Prostate gland (tissue), 2 donors: ENCODE measurements around the gene BZW2. TPM values are rescaled to one million over a fixed set of nuclear protein-coding genes. Genes with fewer than 3 reads are reported as not detected.
"Not testable (repeated sequence)": the region's sequence is repeated elsewhere in the genome, so short reads cannot be mapped to it uniquely, and the experiment has no call there.

Experiments
- DNase-seq: peaks from one replicate; pipeline ENCODE4 v3.0.0-alpha.2; 2019; ENCODE audit warnings: low spot score
- H3K27ac ChIP-seq, 2 donors: fragments of 200-600 bp; sonication (generic); 2 replicates each; pipeline ENCODE4 v1.5.1; 2017 to 2019
- H3K27me3 ChIP-seq: fragments of 200-600 bp; sonication (generic); replicated peaks from 2 replicates; pipeline ENCODE4 v1.5.1; 2019; ENCODE audit not compliant: insufficient read depth
- H3K36me3 ChIP-seq, 2 donors: fragments of 200-600 bp; sonication (generic); 1 replicate in 1 of 2; 2 replicates in 1 of 2; pipeline versions ENCODE4 v1.5.1 to v1.8.1; 2017 to 2019
- H3K4me1 ChIP-seq: fragments of 200-600 bp; sonication (generic); replicated peaks from 2 replicates; pipeline ENCODE4 v1.5.1; 2019
- H3K4me3 ChIP-seq, 2 donors: fragments of 200-600 bp; sonication (generic); 2 replicates each; pipeline ENCODE4 v1.5.1; 2017 to 2019
- H3K9me3 ChIP-seq: fragments of 200-600 bp; sonication (generic); 2 replicates; pipeline ENCODE4 v1.5.1; 2017
- POLR2A ChIP-seq: fragments of 450-650 bp; IDR thresholded peaks from one replicate; pipeline ENCODE4 v1.6.1; 2016; ENCODE audit warnings: antibody characterized with exemption, mild to moderate bottlenecking
- POLR2AphosphoS5 ChIP-seq: sonication (generic); formaldehyde crosslinking; IDR thresholded peaks from one replicate; pipeline ENCODE4 v1.6.1; 2017; ENCODE audit warnings: antibody characterized with exemption
- WGBS: methylation state at CpG from one replicate; pipeline ENCODE4 v1.1.5; 2018; 5-methylcytosine and 5-hydroxymethylcytosine counted together
- intact Hi-C: fragments of 100-400 bp; cut with DNase I; formaldehyde crosslinking; loops from one replicate; pipeline ENCODE4 v1.14.2; 2022
- total RNA-seq, 2 donors: library from RNA; depleted of rRNA; stranded (reverse); fragments of >200 nt; gene quantifications; one replicate each; pipeline ENCODE4 v1.1.0, GENCODE V29; 2016
- TF ChIP-seq, protein P1 (sequence below), 4 experiments: fragments of 200-600 bp in 2 of 4; fragments of 450-650 bp in 2 of 4; sonication (generic) in 2 of 4; IDR thresholded peaks; 1 replicate in 3 of 4; 2 replicates in 1 of 4; pipeline ENCODE4 v1.5.1; 2016 to 2019; ENCODE audit warnings: antibody characterized with exemption in 4 of 4, mild to moderate bottlenecking in 2 of 4, moderate library complexity in 2 of 4

The BZW2 gene
- total RNA-seq, 2 donors from 2014 or later, result 31.0 to 33.5 TPM

DNA sequence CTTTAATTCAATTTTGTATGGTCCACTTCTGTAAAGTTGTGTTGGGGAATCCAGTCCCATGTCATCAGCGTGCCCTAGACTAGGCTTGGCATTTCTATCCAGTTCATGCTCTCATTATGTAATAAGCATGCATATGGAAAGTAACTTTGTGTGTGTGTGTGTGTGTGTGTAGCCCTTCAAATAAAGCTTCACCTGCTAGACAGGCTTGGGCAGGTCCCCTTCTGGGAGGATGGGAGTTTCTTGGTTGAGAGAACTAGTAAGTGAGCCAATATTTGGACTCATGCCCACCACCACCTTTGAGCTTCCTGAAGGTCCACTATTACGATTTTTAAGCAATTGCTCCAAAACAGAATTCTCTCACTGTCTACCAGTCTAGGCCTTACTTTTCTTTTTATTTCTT is 6.9 kb downstream of the BZW2 start:
- Histone ChIP-seq H3K36me3 (no peaks in the 10 kb centered on the region), H3K4me3 (no peak overlapping the region), H3K27me3 (no peaks in the 10 kb centered on the region), H3K9me3 (no peaks in the 10 kb centered on the region), H3K27ac (no peak overlapping the region), H3K4me1 (no peaks in the 10 kb centered on the region)
- intact Hi-C loops, result no loop called here
- TF ChIP-seq POLR2AphosphoS5 (peak; percentile 53), POLR2A (no peak)
- 54% methylated on average over 2 of the region's 2 CpGs for WGBS
- DNase-seq, result peak; percentile 86

DNA sequence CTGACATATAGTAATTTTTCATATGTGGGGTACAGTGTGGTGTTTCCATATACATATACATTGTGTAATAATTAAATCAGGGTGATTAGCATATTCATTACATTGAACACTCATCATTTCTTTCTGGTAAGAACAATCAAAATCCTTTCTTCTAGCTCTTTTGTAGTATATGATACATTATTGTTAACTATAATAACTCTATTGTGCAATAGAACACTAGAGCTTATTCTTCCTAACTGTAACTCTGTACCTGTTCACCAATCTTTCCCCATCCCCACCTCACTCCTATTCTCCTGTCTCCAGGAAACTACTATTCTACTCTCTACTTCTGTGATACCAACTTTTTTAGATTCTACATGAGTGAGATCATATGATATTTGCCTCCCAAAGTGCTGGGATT is 9.4 kb downstream of the BZW2 start:
- Histone ChIP-seq H3K36me3 (no peaks in the 10 kb centered on the region), H3K27me3 (no peaks in the 10 kb centered on the region), H3K4me1 (no peaks in the 10 kb centered on the region), H3K4me3 (no peak overlapping the region), H3K9me3 (no peaks in the 10 kb centered on the region), H3K27ac (no peak overlapping the region)
- no peak for TF ChIP-seq POLR2A
- TF ChIP-seq POLR2AphosphoS5, result no peak
- TF ChIP-seq, protein P1, sequence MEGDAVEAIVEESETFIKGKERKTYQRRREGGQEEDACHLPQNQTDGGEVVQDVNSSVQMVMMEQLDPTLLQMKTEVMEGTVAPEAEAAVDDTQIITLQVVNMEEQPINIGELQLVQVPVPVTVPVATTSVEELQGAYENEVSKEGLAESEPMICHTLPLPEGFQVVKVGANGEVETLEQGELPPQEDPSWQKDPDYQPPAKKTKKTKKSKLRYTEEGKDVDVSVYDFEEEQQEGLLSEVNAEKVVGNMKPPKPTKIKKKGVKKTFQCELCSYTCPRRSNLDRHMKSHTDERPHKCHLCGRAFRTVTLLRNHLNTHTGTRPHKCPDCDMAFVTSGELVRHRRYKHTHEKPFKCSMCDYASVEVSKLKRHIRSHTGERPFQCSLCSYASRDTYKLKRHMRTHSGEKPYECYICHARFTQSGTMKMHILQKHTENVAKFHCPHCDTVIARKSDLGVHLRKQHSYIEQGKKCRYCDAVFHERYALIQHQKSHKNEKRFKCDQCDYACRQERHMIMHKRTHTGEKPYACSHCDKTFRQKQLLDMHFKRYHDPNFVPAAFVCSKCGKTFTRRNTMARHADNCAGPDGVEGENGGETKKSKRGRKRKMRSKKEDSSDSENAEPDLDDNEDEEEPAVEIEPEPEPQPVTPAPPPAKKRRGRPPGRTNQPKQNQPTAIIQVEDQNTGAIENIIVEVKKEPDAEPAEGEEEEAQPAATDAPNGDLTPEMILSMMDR (IDR thresholded peaks at IDR 0.05), result no peak
- intact Hi-C loops, result no loop called here
- DNase-seq, result no peak

DNA sequence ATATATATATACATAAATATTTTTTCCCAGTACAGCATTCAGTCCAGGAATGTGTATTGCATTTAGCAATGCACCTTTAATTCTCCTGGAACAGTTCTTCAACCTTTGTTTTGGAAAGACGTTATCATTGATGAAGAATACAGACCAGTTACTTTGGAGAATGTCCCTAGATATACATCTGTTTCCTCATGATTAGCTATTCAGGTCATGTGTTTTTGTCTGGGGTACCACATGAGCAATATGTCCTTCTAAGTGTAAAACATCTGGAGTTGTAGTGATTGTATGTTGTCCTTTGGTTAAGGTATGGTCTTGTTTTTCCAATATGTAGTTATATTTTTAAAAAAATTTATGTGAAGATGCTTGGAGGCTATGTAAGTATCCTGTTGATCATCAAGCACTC is 10.2 kb downstream of the BZW2 start:
- Histone ChIP-seq H3K4me3 (no peak overlapping the region), H3K36me3 (no peaks in the 10 kb centered on the region), H3K27me3 (no peaks in the 10 kb centered on the region), H3K27ac (no peak overlapping the region), H3K4me1 (no peaks in the 10 kb centered on the region), H3K9me3 (no peaks in the 10 kb centered on the region)
- no peak for DNase-seq
- WGBS, result 87% methylated on average over 1 of the region's 1 CpG
- TF ChIP-seq POLR2AphosphoS5 (no peak), POLR2A (no peak)
- TF ChIP-seq, protein P1 (IDR thresholded peaks at IDR 0.05), result no peak
- intact Hi-C loops, result no loop called here

DNA sequence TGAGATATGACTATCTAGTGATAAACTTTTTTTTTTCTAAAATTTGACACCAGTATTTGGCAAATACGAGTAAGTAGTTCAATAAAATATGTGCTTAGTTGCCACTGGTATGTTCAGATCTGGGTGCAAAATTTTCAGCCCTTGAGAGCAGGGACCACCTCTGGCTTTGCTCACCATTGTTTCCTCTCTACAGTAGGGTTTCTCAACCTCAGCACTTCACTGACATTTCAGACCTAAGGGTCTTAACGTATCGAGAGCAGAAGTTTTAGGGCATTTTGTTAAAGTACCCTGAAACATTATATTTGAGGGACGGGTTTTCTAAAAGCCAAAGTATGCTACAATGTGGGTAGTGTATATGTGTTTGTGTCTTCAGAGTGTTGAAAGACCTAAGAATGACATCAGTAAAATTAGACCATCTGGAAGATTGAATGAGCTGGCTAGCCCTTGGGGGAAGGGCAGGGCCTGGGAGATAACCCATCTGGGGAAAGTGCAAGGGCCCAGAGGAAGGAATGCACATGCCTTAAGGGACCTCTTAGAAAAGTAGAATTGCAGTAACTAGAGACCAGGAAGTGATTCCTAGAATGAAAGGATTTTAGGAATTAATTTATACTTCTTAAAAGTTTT is 11.8 kb downstream of the BZW2 start:
- H3K9me3 ChIP-seq, result no peaks in the 10 kb centered on the region
- TF ChIP-seq POLR2A, result no peak
- no peak for TF ChIP-seq POLR2AphosphoS5
- TF ChIP-seq, protein P1 (IDR thresholded peaks at IDR 0.05), result no peak
- intact Hi-C loops, result no loop called here
- no peaks in the 10 kb centered on the region for H3K4me1 ChIP-seq
- no peaks in the 10 kb centered on the region for H3K36me3 ChIP-seq
- no peaks in the 10 kb centered on the region for H3K27me3 ChIP-seq
- DNase-seq, result no peak
- WGBS, result 89% methylated on average over 4 of the region's 4 CpGs
- H3K4me3 ChIP-seq, result no peak overlapping the region
- no peak overlapping the region for H3K27ac ChIP-seq

DNA sequence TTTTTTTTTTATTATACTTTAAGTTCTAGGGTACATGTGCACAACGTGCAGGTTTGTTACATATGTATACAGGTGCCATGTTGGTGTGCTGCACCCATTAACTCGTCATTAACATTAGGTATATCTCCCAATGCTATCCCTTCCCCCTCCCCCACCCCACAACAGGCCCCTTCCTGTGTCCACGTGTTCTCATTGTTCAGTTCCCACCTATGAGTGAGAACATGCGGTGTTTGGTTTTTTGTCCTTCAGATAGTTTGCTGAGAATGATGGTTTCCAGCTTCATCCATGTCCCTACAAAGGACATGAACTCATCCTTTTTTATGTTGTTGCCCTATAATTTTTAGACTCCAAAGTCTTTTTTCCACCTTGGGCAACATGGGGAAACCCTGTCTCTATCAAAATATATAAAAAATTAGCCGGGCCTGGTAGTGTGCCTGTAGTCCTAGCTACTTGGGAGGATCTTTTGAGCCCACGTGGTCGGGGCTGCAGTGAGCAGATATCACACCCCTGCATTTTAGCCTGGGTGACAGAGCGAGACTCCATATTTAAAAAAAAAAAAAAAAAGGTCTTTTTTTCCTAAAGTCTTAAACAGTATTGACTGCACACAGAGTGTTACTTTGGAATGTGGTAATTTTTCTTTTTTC is 14.0 kb downstream of the BZW2 start:
- H3K4me1 ChIP-seq, DNase-seq, H3K36me3 ChIP-seq, intact Hi-C loops, H3K27me3 ChIP-seq, H3K9me3 ChIP-seq, H3K4me3 ChIP-seq, H3K27ac ChIP-seq: not testable (repeated sequence)
- WGBS, result 86% methylated on average over 8 of the region's 8 CpGs
